ENCODE measurements around the gene PAX8. TPM values are rescaled to one million over a fixed set of nuclear protein-coding genes. Genes with fewer than 3 reads are reported as not detected.

Gene PAX8
- total RNA-seq, 2 experiments from 2014 or later, result 0.21 to 0.55 TPM

- no peak overlapping the region for H3K27ac Mint-ChIP-seq
- no peak for DNase-seq
- H3K27me3 Mint-ChIP-seq (ENCODE audit: low read depth), result peaks cover 3% of the 10 kb centered on the region
- POLR2A ChIA-PET, result no interaction called here
- H3K9me3 Mint-ChIP-seq (ENCODE audit: insufficient read depth), result no peaks in the 10 kb centered on the region
- H3K4me3 Mint-ChIP-seq, result no peak overlapping the region
- no peaks in the 10 kb centered on the region for H3K36me3 Mint-ChIP-seq (ENCODE audit: low read depth)
- CTCF ChIA-PET, result interaction anchor here (1.1 to 1.2 kb wide), 2 partner anchors 145 to 165 kb away, joined by 3 to 4 read pairs; no protein-coding TSS in a partner anchor
- ATAC-seq, result no peak
- H3K4me1 Mint-ChIP-seq (ENCODE audit: low read depth), result peaks cover 32% of the 10 kb centered on the region
Measured at GRCh38 chr2:113225263-113226259, 53.2 kb downstream of the PAX8 start.

- CTCF ChIA-PET, result no interaction called here
- no peak for ATAC-seq
- POLR2A ChIA-PET, result interaction anchor here (0.6 kb wide), 1 partner anchor 9 kb away, joined by 4 read pairs; no protein-coding TSS in a partner anchor
Measured at GRCh38 chr2:113224647-113225236, 54.0 kb downstream of the PAX8 start.

GRCh38 chr2:113223813-113224212 lies 54.9 kb downstream of the PAX8 start:
- H3K9me3 Mint-ChIP-seq (ENCODE audit: insufficient read depth), result no peaks in the 10 kb centered on the region

More at GRCh38 chr2:113224647-113225236, 54.0 kb downstream of the PAX8 start:
- H3K36me3 Mint-ChIP-seq (ENCODE audit: low read depth), result no peaks in the 10 kb centered on the region
- H3K27me3 Mint-ChIP-seq (ENCODE audit: low read depth), result peaks cover 5% of the 10 kb centered on the region
- H3K27ac Mint-ChIP-seq, result no peak overlapping the region
- no peaks in the 10 kb centered on the region for H3K9me3 Mint-ChIP-seq (ENCODE audit: insufficient read depth)
- H3K4me3 Mint-ChIP-seq, result no peak overlapping the region
- H3K4me1 Mint-ChIP-seq (ENCODE audit: low read depth), result peaks cover 28% of the 10 kb centered on the region
- DNase-seq, result no peak

GRCh38 chr2:113221846-113222245 lies 56.9 kb downstream of the PAX8 start:
- CTCF ChIA-PET, result interaction anchor here (1.0 to 3.9 kb wide), 5 partner anchors 18 to 168 kb away, joined by 4 to 19 read pairs (median 7); no protein-coding TSS in a partner anchor
- Mint-ChIP-seq H3K4me1 (ENCODE audit: low read depth) (peaks cover 27% of the 10 kb centered on the region), H3K9me3 (ENCODE audit: insufficient read depth) (no peaks in the 10 kb centered on the region), H3K4me3 (no peak overlapping the region), H3K27me3 (ENCODE audit: low read depth) (peaks cover 5% of the 10 kb centered on the region), H3K36me3 (ENCODE audit: low read depth) (no peaks in the 10 kb centered on the region), H3K27ac (no peak overlapping the region)
- POLR2A ChIA-PET, result interaction anchor here (1.7 kb wide), 1 partner anchor 15 kb away, joined by 4 read pairs; no protein-coding TSS in a partner anchor
- ATAC-seq (no peak), DNase-seq (no peak)

More at GRCh38 chr2:113223813-113224212, 54.9 kb downstream of the PAX8 start:
- ChIA-PET POLR2A (no interaction called here), CTCF (no interaction called here)
- H3K4me1 Mint-ChIP-seq (ENCODE audit: low read depth), result peaks cover 25% of the 10 kb centered on the region
- no peak overlapping the region for H3K4me3 Mint-ChIP-seq
- no peaks in the 10 kb centered on the region for H3K36me3 Mint-ChIP-seq (ENCODE audit: low read depth)
- DNase-seq, result no peak
- ATAC-seq, result no peak
- peaks cover 5% of the 10 kb centered on the region for H3K27me3 Mint-ChIP-seq (ENCODE audit: low read depth)
- H3K27ac Mint-ChIP-seq, result no peak overlapping the region

GRCh38 chr2:113220970-113221708 lies 57.6 kb downstream of the PAX8 start:
- peaks cover 5% of the 10 kb centered on the region for H3K27me3 Mint-ChIP-seq (ENCODE audit: low read depth)
- CTCF ChIA-PET, result interaction anchor here (1.0 to 3.9 kb wide), 6 partner anchors 17 to 169 kb away, joined by 4 to 19 read pairs (median 6); no protein-coding TSS in a partner anchor
- H3K9me3 Mint-ChIP-seq (ENCODE audit: insufficient read depth), result no peaks in the 10 kb centered on the region
- no peaks in the 10 kb centered on the region for H3K36me3 Mint-ChIP-seq (ENCODE audit: low read depth)
- DNase-seq, result no peak
- H3K4me1 Mint-ChIP-seq (ENCODE audit: low read depth), result peaks cover 31% of the 10 kb centered on the region
- H3K4me3 Mint-ChIP-seq, result no peak overlapping the region
- POLR2A ChIA-PET, result interaction anchor here (0.6 to 1.0 kb wide), 2 partner anchors 168 to 218 kb away, joined by 3 read pairs; no protein-coding TSS in a partner anchor
- no peak for ATAC-seq
- H3K27ac Mint-ChIP-seq, result no peak overlapping the region

- DNase-seq (no peak), ATAC-seq (no peak)
- no peak overlapping the region for H3K4me3 Mint-ChIP-seq
- ChIA-PET CTCF (interaction anchor here (1.3 to 3.9 kb wide), 3 partner anchors 16 to 170 kb away, joined by 6 to 19 read pairs (median 11); no protein-coding TSS in a partner anchor), POLR2A (interaction anchor here (1.0 kb wide), 1 partner anchor 217 kb away, joined by 3 read pairs; no protein-coding TSS in a partner anchor)
- peaks cover 33% of the 10 kb centered on the region for H3K4me1 Mint-ChIP-seq (ENCODE audit: low read depth)
- H3K27ac Mint-ChIP-seq, result no peak overlapping the region
- H3K9me3 Mint-ChIP-seq (ENCODE audit: insufficient read depth), result no peaks in the 10 kb centered on the region
- peaks cover 5% of the 10 kb centered on the region for H3K27me3 Mint-ChIP-seq (ENCODE audit: low read depth)
- H3K36me3 Mint-ChIP-seq (ENCODE audit: low read depth), result no peaks in the 10 kb centered on the region
Measured at GRCh38 chr2:113219889-113220641, 58.7 kb downstream of the PAX8 start.

GRCh38 chr2:113219525-113219888 lies 59.2 kb downstream of the PAX8 start:
- Mint-ChIP-seq H3K27me3 (ENCODE audit: low read depth) (peaks cover 4% of the 10 kb centered on the region), H3K4me1 (ENCODE audit: low read depth) (peaks cover 38% of the 10 kb centered on the region), H3K27ac (no peak overlapping the region), H3K4me3 (no peak overlapping the region), H3K36me3 (ENCODE audit: low read depth) (no peaks in the 10 kb centered on the region), H3K9me3 (ENCODE audit: insufficient read depth) (no peaks in the 10 kb centered on the region)
- no peak for ATAC-seq
- DNase-seq, result no peak
- ChIA-PET POLR2A (no interaction called here), CTCF (interaction anchor here (2.6 to 3.9 kb wide), 2 partner anchors 15 to 171 kb away, joined by 11 to 19 read pairs; no protein-coding TSS in a partner anchor)

GRCh38 chr2:113219092-113219441 lies 59.7 kb downstream of the PAX8 start:
- DNase-seq, result no peak
- no peak overlapping the region for H3K4me3 Mint-ChIP-seq
- peaks cover 43% of the 10 kb centered on the region for H3K4me1 Mint-ChIP-seq (ENCODE audit: low read depth)

GRCh38 chr2:113218283-113219091 lies 60.2 kb downstream of the PAX8 start:
- Mint-ChIP-seq H3K9me3 (ENCODE audit: insufficient read depth) (no peaks in the 10 kb centered on the region), H3K27ac (peak overlapping the region; percentile 23), H3K27me3 (ENCODE audit: low read depth) (peaks cover 2% of the 10 kb centered on the region), H3K4me1 (ENCODE audit: low read depth) (peaks cover 45% of the 10 kb centered on the region), H3K4me3 (no peak overlapping the region), H3K36me3 (ENCODE audit: low read depth) (no peaks in the 10 kb centered on the region)
- ChIA-PET POLR2A (no interaction called here), CTCF (interaction anchor here (1.4 to 3.9 kb wide), 3 partner anchors 14 to 152 kb away, joined by 3 to 19 read pairs (median 17); no protein-coding TSS in a partner anchor)
- no peak for DNase-seq
- ATAC-seq, result no peak

More at GRCh38 chr2:113219092-113219441, 59.7 kb downstream of the PAX8 start:
- Mint-ChIP-seq H3K36me3 (ENCODE audit: low read depth) (no peaks in the 10 kb centered on the region), H3K9me3 (ENCODE audit: insufficient read depth) (no peaks in the 10 kb centered on the region), H3K27me3 (ENCODE audit: low read depth) (peaks cover 2% of the 10 kb centered on the region), H3K27ac (no peak overlapping the region)
- CTCF ChIA-PET, result interaction anchor here (3.9 kb wide), 1 partner anchor 15 kb away, joined by 19 read pairs; no protein-coding TSS in a partner anchor
- POLR2A ChIA-PET, result no interaction called here
- no peak for ATAC-seq
